HG03354 (cell line): ENCODE results near the gene TBXT.
"Not testable (repeated sequence)": the region's sequence is repeated elsewhere in the genome, so short reads cannot be mapped to it uniquely, and the experiment has no call there.

Experiments used
- ATAC-seq: cut with Tn5 transposase; IDR thresholded peaks from one replicate; pipeline ENCODE4 v1.9.1; 2021; ENCODE audit warnings: mild to moderate bottlenecking; ENCODE audit not compliant: unreplicated experiment, poor library complexity, severe bottlenecking

TBXT gene

DNA sequence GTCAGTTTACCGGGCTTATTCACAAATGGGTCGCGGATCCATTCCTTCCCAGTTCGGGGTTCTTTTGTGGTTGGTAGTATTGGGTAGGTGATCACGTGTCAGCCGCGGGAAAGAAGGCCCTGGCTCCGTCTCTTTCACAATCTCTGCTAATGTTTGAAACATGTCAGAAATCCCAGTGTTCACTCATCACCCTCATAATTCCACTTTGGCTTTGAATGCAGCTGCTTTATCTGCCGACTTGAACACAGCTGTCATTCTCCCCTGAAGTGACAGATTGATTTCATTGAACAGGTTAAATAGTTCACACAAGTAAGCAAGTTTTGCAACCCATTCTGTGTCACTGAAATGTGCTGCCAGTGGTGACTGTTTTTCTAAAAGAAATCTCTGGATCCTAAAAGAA, 44.5 kb downstream of the TBXT start:
- not testable (repeated sequence) for ATAC-seq

DNA sequence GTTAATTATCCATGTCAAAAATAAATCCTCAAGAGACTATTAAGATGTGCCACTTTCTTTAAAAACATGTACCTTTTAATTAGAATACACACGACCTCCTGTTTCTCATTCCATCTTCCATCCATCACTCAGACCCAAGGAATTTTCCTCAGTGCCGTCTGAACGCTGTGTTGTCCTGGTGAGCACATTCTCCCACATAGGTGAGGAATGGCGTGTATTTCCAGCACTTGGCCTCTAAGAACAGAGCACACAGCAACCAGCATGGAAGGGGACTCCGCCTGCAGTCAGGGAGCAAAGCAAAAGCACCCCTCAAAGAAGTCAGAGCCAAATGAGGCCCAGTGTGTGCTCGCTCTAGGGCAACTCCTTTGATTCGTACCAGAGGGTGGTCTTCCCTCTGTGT, 45.9 kb downstream of the TBXT start:
- no peak for ATAC-seq

DNA sequence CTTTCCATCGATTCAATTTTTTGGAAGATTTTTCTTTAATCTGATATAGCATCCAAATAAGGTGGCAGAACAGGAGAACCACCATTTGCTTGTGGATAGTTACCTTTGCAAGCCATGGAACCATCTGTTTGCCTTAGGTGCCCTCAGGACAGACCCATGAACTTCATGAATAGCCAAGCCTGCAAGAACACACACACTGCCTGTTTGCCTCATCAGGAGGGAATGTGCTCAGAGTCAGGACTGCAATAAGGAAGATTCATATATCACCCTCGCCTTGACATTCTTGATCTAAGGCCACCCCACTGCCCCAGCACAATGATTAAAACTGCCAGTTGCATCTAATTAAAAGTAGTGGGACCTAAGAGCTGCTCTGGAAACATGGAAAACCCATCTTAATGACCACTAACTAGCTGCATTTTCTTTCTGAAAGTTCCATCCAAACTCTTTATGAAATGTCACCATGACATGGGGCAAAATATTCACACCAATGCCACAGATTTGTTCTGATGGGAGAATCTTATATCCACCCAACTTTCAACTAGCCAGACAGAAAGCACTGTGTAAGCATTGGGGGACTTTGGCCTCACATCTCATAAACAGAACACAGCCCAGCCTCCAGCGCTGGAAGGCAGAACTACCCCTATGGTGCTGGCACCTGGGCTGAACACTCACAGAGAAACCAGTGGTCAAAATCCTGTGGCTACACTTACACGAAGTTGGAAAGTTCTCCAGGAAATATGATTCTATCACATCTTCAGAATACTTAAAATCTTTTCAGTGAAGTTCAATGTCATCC, 48.3 kb downstream of the TBXT start:
- no peak for ATAC-seq

DNA sequence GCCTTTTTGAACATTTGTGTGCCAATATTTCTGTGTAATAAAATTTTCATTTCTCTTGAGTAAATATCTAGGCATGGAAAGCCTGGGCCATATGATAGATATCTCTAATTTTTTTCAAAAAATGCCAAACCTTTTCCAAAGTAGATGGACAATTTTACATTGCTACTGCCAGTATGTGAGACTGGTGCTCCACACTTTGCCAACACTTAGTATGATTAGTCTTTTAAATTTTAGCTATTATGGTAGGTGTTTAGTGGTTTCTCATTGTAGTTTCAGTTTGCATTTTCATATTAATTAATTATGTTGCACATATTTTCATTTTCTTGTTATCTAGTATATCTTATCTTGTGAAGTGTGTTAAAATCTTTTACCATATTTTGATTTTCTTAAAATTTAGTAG, 52.0 kb downstream of the TBXT start:
- ATAC-seq = no peak

DNA sequence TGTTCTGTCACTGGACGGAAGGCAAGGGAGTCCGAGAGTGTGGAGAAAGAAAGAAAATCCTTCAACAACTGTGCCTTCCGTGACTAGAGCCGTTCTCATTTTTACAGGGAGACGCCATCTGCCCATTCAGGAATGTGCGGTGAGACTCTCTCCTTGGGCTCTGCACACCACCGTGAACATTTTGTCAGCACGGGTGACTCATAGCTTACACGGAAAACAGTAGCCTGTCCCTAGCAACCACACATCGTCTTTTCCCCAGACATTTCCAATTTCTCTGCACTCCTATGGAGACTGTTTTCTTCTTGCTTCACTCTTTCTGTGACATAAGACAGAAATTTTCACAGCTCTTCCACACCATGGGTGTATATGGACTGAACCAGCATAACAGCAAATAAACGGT, 55.1 kb downstream of the TBXT start:
- ATAC-seq = no peak

DNA sequence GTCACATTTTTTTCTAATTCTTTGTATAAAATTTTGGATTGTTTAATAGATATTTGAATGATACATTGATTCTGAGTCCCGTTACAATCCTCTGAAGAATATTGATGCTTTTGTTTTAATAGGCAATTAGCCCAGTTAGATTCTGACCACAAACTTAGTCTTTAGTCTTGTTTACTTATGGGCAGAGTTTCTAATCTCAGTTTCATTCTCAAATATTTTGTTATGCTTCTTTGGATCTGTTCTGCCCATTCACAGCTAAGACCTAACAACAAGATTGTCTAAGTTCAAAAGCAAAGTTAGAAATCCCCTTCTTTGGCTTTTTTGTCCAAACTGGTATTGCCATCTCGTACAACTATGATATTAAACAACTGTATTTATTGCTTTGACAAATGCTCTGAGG, 58.0 kb downstream of the TBXT start:
- peak; percentile 70 for ATAC-seq
